HG03439 (cell line): ENCODE measurements around the gene ILKAP.

Experiments
- ATAC-seq: cut with Tn5 transposase; IDR thresholded peaks from one replicate; pipeline ENCODE4 v1.9.1; 2021; ENCODE audit warnings: mild to moderate bottlenecking, moderate library complexity; ENCODE audit not compliant: unreplicated experiment

The ILKAP gene

GRCh38 chr2:238125127-238125885 lies 78.2 kb downstream of the ILKAP start:
- ATAC-seq: no peak

- no peak for ATAC-seq
Measured at GRCh38 chr2:238124488-238125126, 78.9 kb downstream of the ILKAP start.

- no peak for ATAC-seq
Measured at GRCh38 chr2:238123991-238124470, 79.5 kb downstream of the ILKAP start.

- no peak for ATAC-seq
Measured at GRCh38 chr2:238123218-238123971, 80.1 kb downstream of the ILKAP start.

GRCh38 chr2:238122287-238123217 lies 80.9 kb downstream of the ILKAP start:
- no peak for ATAC-seq

GRCh38 chr2:238121511-238122286 lies 81.8 kb downstream of the ILKAP start:
- no peak for ATAC-seq

GRCh38 chr2:238120463-238121298 lies 82.8 kb downstream of the ILKAP start:
- no peak for ATAC-seq
